Prostate gland (tissue), 2 donors: ENCODE measurements around the gene VDR. TPM values are rescaled to one million over a fixed set of nuclear protein-coding genes. Genes with fewer than 3 reads are reported as not detected.

Experiments
- DNase-seq: peaks from one replicate; pipeline ENCODE4 v3.0.0-alpha.2; 2019; ENCODE audit warnings: low spot score
- H3K27ac ChIP-seq, 2 donors: fragments of 200-600 bp; sonication (generic); 2 replicates each; pipeline ENCODE4 v1.5.1; 2017 to 2019
- H3K27me3 ChIP-seq: fragments of 200-600 bp; sonication (generic); replicated peaks from 2 replicates; pipeline ENCODE4 v1.5.1; 2019; ENCODE audit not compliant: insufficient read depth
- H3K36me3 ChIP-seq, 2 donors: fragments of 200-600 bp; sonication (generic); 1 replicate in 1 of 2; 2 replicates in 1 of 2; pipeline versions ENCODE4 v1.5.1 to v1.8.1; 2017 to 2019
- H3K4me1 ChIP-seq: fragments of 200-600 bp; sonication (generic); replicated peaks from 2 replicates; pipeline ENCODE4 v1.5.1; 2019
- H3K4me3 ChIP-seq, 2 donors: fragments of 200-600 bp; sonication (generic); 2 replicates each; pipeline ENCODE4 v1.5.1; 2017 to 2019
- H3K9me3 ChIP-seq: fragments of 200-600 bp; sonication (generic); 2 replicates; pipeline ENCODE4 v1.5.1; 2017
- CTCF ChIP-seq, 4 experiments: fragments of 200-600 bp in 2 of 4; fragments of 450-650 bp in 2 of 4; sonication (generic) in 2 of 4; IDR thresholded peaks; 1 replicate in 3 of 4; 2 replicates in 1 of 4; pipeline ENCODE4 v1.5.1; 2016 to 2019; ENCODE audit warnings: antibody characterized with exemption in 4 of 4, mild to moderate bottlenecking in 2 of 4, moderate library complexity in 2 of 4
- POLR2A ChIP-seq: fragments of 450-650 bp; IDR thresholded peaks from one replicate; pipeline ENCODE4 v1.6.1; 2016; ENCODE audit warnings: antibody characterized with exemption, mild to moderate bottlenecking
- POLR2AphosphoS5 ChIP-seq: sonication (generic); formaldehyde crosslinking; IDR thresholded peaks from one replicate; pipeline ENCODE4 v1.6.1; 2017; ENCODE audit warnings: antibody characterized with exemption
- WGBS: methylation state at CpG from one replicate; pipeline ENCODE4 v1.1.5; 2018; 5-methylcytosine and 5-hydroxymethylcytosine counted together
- intact Hi-C: fragments of 100-400 bp; cut with DNase I; formaldehyde crosslinking; loops from one replicate; pipeline ENCODE4 v1.14.2; 2022
- total RNA-seq, 2 donors: library from RNA; depleted of rRNA; stranded (reverse); fragments of >200 nt; gene quantifications; one replicate each; pipeline ENCODE4 v1.1.0, GENCODE V29; 2016

VDR gene
- total RNA-seq, 2 donors from 2014 or later: 3.4 to 4.3 TPM

GRCh38 chr12:47913081-47913480 lies 8.3 kb upstream of the VDR start:
- 58% methylated on average over 3 of the region's 3 CpGs for WGBS
- H3K9me3 ChIP-seq: no peaks in the 10 kb centered on the region
- intact Hi-C loops: no loop called here
- H3K27me3 ChIP-seq: no peaks in the 10 kb centered on the region
- no peaks in the 10 kb centered on the region for H3K4me1 ChIP-seq
- no peaks in the 10 kb centered on the region for H3K36me3 ChIP-seq
- H3K4me3 ChIP-seq: no peak overlapping the region
- H3K27ac ChIP-seq: no peak overlapping the region
- DNase-seq: no peak
- TF ChIP-seq POLR2AphosphoS5 (no peak), CTCF (IDR thresholded peaks at IDR 0.05) (no peak), POLR2A (no peak)

- Histone ChIP-seq H3K27ac (no peak overlapping the region), H3K4me1 (no peaks in the 10 kb centered on the region), H3K4me3 (no peak overlapping the region), H3K27me3 (no peaks in the 10 kb centered on the region), H3K36me3 (no peaks in the 10 kb centered on the region), H3K9me3 (no peaks in the 10 kb centered on the region)
- 63% methylated on average over 4 of the region's 4 CpGs for WGBS
- intact Hi-C loops: no loop called here
- TF ChIP-seq CTCF (IDR thresholded peaks at IDR 0.05): no peak
- TF ChIP-seq POLR2A: no peak
- no peak for TF ChIP-seq POLR2AphosphoS5
- no peak for DNase-seq
Observed at GRCh38 chr12:47912556-47912955, 7.8 kb upstream of the VDR start.

- Histone ChIP-seq H3K4me1 (no peaks in the 10 kb centered on the region), H3K4me3 (no peak overlapping the region), H3K27ac (no peak overlapping the region), H3K9me3 (no peaks in the 10 kb centered on the region), H3K27me3 (no peaks in the 10 kb centered on the region), H3K36me3 (no peaks in the 10 kb centered on the region)
- intact Hi-C loops: no loop called here
- TF ChIP-seq POLR2AphosphoS5 (no peak), POLR2A (no peak), CTCF (IDR thresholded peaks at IDR 0.05) (no peak)
- no peak for DNase-seq
Observed at GRCh38 chr12:47910981-47911380, 6.2 kb upstream of the VDR start.

- no peak for DNase-seq
- no peak overlapping the region for H3K4me3 ChIP-seq
- H3K27me3 ChIP-seq: no peaks in the 10 kb centered on the region
- intact Hi-C loops: no loop called here
- no peaks in the 10 kb centered on the region for H3K9me3 ChIP-seq
- no peaks in the 10 kb centered on the region for H3K4me1 ChIP-seq
- TF ChIP-seq POLR2AphosphoS5 (no peak), CTCF (IDR thresholded peaks at IDR 0.05) (no peak), POLR2A (no peak)
- H3K27ac ChIP-seq: no peak overlapping the region
- 91% methylated on average over 3 of the region's 3 CpGs for WGBS
- H3K36me3 ChIP-seq: no peaks in the 10 kb centered on the region
Observed at GRCh38 chr12:47910486-47910885, 5.7 kb upstream of the VDR start.

GRCh38 chr12:47909839-47910465 lies 5.2 kb upstream of the VDR start:
- intact Hi-C loops: no loop called here

More at GRCh38 chr12:47909839-47910465, 5.2 kb upstream of the VDR start:
- H3K27me3 ChIP-seq: no peaks in the 10 kb centered on the region
- no peak for DNase-seq
- no peak for TF ChIP-seq POLR2AphosphoS5
- TF ChIP-seq POLR2A: no peak
- TF ChIP-seq CTCF (IDR thresholded peaks at IDR 0.05): no peak
- H3K36me3 ChIP-seq: no peaks in the 10 kb centered on the region
- 67% methylated on average over 4 of the region's 4 CpGs for WGBS
- no peak overlapping the region for H3K27ac ChIP-seq
- H3K4me1 ChIP-seq: no peaks in the 10 kb centered on the region
- no peak overlapping the region for H3K4me3 ChIP-seq
- no peaks in the 10 kb centered on the region for H3K9me3 ChIP-seq
